GM21390 (cell line): ENCODE results near the gene ETNK1.

Experiments
- ATAC-seq: cut with Tn5 transposase; IDR thresholded peaks from one replicate; pipeline ENCODE4 v1.9.1; 2021; ENCODE audit not compliant: unreplicated experiment

The ETNK1 gene

GRCh38 chr12:22731236-22731635 is 106.3 kb downstream of the ETNK1 start:
- no peak for ATAC-seq

DNA sequence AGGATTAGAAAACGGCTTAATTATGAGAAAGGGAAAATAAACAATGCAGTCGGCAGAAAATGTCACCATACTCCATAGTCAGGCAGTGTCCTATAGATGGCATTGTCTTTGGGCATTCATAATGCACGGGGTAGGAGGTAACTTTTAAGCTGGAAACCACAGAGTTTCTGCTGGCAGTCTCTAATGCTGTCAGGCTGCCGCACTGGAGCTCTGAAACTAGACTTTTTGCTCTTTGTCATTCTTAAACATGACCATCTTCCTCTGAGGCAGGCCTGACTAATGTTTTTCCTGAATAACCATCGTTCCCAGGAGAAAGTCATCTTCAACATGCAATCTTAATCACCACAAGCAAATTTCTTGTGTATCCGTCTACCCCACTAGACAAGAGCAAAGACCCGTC is 108.8 kb downstream of the ETNK1 start:
- no peak for ATAC-seq

DNA sequence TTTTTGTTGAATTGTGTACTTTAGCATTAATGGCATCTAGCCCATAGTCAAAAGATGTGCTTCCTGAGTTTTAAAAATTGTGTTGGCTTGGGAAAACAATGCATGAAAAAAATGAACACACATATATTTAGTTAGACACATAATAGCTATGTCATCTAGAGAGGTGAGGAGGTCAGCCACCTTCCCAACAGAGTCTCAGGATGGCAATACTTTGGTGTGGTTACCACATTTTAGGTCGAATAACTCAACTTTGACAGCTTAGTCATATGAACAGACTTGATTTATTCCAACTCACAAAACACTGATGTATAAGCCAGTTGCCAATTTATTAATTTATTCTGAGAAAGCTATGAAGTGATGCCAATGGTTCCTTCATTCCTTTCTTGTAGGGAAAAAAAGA is 114.0 kb downstream of the ETNK1 start:
- ATAC-seq = no peak
